NCI-H2196 (cell line): ENCODE measurements around the gene KCNK3.

Source experiments
- DNase-seq: peaks from one replicate; lab custom pipeline; 2025; ENCODE audit not compliant: unreplicated experiment; lab: John Stamatoyannopoulos, UW

Gene KCNK3

GRCh38 chr2:26711457-26712161, 19.1 kb downstream of the KCNK3 start:
- DNase-seq = peak; percentile 66

DNA sequence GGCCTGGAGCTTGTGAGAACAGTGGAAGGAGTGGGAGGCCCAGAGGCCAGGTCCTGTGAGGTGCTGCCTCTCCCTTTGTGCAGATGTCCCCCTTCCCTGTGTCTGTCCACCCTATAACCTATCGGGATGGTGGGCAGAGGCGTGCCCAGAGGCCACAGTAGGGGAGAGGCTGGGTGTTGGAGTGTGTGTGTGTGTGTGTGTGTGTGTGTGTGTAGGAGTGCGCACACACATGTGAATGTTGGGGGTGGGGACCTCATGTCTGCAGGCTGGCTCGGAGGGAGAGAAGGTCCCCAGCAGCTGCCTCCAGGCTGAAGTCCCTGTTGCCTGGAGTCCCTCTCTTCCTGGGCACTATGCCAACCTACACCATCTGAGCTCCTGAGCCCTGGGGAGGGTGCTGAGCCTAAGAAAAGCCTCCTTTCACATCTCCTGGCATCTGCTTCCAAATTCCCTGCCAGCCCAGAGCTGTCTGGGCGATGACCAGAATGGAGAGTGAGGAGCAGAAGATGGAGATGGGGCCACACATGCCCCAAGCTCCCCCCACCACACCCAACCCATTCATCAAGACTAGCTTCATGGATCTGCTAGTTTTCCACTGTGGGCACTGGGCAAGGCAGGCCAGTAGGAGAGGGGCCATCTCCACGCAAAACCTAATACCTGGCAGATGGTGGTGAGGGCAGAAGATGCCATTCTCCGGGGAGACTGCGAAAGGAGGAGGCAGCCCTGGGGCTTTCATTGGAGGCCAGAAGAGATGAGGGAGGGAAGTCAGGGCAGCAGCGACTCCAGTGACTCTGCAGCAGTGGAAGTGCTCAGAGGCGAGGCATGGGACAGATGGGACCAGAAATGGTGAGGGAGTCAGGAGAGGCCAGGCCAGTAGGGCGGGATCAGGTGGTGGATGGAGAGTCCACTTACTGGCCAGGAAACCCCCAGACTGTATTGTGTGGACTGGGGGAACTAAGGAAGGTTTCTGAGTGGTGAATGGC, 20.3 kb downstream of the KCNK3 start:
- DNase-seq = peak; percentile 88

DNA sequence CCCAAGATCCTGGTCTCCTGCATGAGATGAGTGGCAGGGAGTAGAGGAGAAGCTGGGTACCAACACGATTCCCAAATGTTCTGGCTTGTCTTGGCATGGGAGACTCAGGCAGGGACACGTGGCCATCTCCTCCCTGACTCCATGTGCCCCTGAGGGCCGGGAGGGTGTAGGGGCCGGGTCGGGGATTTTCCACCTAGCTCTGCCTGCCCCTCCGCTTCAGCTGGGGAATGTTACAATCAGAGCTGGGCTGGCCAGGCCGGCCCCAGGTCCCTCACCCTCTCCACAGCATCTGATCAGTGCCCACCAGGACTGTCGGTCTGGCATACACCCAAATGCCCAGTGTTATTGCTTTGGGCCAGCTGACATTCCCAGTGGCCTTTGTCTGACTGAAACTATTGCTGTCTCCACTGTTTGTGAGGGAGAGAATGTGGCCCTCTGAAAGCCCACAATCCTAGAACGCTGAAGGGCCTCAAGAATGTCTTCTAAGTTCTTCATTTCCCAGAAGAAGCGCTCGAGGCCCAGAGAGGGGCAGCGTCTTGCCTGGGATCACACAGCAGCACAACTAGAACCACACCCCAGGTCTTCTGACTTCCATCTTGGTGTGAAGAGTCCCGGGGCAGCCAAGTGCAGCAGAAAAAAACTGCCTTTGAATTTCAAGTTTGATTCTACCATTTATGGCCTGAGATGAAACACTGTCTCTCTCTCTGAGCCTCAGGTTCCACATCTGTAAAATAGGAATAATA, 23.2 kb downstream of the KCNK3 start:
- no peak for DNase-seq

GRCh38 chr2:26716340-26716739, 23.8 kb downstream of the KCNK3 start:
- DNase-seq = no peak

GRCh38 chr2:26716769-26717168, 24.2 kb downstream of the KCNK3 start:
- no peak for DNase-seq

DNA sequence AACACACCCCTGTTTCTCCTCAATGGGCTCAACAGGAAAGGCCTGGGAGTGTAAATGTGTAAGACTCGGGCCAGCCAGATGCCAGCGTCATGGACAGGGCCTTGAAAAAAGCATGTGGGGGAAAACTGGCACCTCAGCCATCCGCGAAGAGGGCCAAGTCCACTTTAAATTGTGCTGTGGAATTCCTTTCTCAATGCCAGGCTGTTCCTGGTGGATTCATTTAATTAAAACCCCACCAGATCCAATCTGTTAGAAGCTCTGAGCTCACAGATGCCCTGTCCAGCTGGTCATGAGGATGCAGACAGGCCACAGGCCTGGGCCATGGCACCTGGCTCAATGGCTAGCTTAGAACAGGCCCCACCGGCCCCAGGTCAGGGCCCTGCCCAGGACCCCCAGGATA, 24.8 kb downstream of the KCNK3 start:
- DNase-seq = no peak

DNA sequence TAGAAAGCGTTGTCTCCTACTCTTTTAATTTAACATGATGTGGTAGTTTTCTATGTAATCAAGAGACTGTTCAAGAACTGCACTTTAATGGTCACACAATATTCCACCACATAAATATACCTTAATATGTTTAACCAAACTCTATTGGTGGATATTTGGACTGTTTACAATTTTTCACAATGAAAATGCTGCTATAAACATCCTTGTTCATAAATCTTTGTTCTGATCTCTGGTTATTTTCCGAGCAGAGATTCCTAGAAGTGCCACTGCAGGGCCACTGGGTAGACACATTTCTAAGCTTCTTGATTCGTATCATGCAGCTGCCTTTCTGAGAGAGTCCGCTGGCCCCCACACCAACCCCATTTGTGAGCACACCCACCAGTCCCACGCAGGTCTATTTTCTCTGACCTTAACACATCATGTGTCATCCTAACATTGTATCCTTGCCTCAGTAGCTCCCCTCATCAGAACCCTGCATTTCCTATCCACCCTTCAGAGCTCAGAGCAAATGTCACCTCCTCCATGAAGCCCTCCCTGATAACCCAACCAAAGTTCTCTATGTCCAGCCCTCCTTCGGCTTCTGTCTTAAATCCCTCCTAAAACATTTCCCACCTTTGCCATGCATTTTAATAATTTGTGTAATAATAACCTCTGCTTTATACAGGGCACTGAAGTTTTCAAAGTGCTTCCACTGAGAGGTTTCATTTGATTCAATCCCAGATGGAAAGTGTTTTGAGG, 26.6 kb downstream of the KCNK3 start:
- no peak for DNase-seq

DNA sequence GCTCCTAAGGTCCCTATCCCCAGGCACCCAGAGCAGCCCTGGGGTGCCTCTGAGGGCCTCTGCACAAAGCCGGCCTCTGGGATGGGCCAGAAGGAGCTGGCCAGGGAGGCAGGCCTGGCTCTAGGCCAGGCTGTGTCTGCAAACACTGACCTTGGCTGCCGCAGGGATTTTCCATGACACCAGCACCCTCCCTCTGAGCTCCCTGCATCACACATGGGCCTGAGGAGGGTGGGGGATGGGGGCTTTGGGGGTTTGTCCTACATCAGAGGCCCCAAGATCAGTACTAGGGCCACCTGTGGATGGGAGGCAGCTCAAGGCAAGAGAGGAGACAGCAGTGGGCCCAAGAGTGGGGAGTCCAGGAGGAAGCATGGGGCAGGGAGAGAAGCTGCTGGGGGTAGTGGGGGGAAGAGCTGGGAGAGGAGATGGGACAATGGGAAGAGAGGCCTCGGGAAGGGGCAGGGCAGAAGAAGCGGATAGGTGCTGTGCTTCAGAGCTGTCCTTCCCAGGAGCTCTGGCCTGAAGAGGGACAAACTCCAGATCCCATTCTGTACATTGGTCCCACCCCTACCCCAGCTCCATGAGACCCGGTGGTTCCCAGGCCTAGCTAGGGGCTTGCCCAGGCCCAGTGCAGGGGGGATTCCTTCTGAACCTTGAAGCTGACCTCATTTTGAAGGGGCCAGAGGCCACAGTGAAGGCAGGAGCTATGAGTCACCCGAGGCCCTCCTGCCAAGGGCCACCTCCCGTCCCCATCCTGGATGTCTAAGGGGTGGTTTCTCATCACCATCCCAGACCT, 28.0 kb downstream of the KCNK3 start:
- DNase-seq = peak; percentile 92

DNA sequence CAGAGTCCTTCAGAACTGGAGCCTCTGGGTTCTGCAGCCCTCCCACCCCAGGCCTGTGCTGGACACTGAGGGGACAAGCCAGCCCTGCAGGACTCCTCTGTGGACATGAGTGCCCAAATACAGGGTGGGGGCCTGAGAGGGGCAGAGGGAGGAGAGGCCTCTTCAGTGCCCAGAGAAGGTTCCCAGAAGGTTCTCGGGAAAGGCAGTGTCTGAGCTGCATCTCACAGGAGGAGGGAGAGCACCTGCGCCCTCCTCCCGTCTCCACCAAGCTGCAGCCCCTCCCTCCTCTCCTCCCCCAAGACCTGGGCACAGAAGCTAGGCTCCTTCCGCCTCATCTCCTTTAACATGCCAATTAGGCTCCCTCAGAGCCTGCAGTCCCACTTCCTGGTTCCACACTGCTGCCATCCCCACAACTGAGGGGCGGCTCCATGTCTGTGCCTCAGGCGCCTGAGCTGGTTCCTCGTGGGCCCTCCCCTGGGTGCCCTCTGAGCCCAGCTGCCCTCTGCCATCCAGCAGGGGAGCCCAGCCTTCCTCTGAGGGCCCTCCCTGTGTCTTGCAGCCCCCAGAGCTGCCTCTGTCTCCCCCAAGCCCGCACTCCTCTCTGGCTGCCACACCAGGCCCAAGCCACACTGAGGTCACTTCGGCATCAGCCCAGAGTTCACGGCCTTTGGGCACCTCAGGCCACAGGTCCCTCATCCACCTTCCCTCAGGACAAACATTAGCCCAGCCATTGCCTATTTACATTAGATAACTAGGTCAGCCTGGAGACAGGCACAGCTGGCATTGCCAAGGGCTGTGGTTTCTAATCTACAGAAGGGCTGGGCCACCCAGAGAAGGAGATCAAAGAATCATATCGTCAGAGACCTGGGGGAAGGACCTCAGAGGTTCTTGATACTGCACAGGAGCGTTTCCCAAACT, 28.9 kb downstream of the KCNK3 start:
- peak; percentile 82 for DNase-seq

DNA sequence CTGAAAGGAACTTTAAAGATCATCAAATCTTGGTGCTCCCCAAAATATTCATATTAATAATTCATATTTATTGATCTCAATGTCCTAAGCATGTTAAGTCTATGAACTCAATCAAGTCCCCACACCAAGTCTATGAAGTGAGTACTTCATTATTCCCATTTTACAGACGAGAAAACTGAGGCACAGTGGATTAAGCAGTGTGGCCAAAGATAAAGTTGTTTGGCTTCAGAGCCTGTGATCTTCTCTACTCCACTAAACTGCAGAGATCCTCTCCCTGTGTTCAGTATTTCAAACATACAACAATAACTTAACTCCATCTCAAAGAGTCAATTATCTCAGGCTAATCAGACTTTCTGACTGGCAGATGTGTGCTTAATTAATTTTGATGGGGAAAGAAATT, 29.8 kb downstream of the KCNK3 start:
- no peak for DNase-seq

- DNase-seq = no peak
Measured at GRCh38 chr2:26722911-26723310, 30.4 kb downstream of the KCNK3 start.

DNA sequence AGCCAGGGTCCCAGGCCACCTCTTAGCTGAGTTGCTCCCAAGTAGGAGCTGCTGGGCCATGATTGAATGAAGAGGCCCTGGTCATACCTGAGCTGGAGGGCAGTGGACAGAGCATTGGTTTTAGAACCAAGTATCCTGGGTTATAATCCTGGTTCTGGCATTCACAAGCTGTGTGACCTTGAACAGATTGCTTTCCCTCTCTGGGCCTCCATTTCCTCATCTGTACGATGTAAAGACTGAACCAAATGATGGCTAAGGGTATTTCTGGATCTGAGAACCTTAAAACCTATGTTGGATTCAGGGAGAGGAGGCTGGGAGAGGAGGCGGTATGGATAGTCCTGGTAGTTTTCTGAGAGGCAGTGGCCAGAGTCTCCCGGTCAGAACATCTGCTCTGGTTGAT, 31.0 kb downstream of the KCNK3 start:
- DNase-seq = no peak

GRCh38 chr2:26723991-26724750, 31.6 kb downstream of the KCNK3 start:
- peak; percentile 27 for DNase-seq

- DNase-seq = no peak
Measured at GRCh38 chr2:26724784-26725520, 32.4 kb downstream of the KCNK3 start.

DNA sequence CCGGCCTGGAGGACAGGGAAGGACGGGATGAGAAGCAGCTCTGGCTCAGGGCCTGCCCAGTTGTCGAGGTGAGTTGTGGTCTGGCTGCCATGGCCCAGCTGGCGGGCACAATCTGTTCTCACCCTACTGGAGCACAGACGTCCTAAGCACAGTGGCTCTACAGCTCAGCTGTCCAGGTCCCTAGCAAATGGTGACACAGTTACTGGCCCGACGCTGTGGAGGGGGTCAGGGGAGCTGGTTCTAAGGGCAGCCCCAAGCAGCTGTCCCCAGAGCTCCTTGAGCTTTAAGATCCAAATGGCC, 32.9 kb downstream of the KCNK3 start:
- no peak for DNase-seq

DNA sequence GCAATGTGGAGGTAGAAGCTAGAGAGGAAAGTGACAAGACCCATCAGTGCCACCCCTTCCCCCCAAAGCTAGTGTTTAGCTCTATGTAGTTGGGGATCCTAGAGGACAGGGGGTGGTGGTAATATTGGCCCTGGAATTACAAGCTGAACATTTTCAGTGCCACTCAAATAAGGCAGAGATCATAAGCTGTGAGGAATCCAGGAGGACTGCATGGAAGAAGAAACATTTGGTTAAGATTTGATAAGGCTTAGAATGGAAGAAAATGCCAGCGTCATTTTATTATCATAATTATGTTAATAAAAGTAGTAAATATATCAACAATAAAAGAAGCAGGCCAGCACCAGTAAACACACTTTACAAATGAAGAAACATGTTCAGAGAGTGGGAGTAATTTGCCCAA, 33.7 kb downstream of the KCNK3 start:
- no peak for DNase-seq

DNA sequence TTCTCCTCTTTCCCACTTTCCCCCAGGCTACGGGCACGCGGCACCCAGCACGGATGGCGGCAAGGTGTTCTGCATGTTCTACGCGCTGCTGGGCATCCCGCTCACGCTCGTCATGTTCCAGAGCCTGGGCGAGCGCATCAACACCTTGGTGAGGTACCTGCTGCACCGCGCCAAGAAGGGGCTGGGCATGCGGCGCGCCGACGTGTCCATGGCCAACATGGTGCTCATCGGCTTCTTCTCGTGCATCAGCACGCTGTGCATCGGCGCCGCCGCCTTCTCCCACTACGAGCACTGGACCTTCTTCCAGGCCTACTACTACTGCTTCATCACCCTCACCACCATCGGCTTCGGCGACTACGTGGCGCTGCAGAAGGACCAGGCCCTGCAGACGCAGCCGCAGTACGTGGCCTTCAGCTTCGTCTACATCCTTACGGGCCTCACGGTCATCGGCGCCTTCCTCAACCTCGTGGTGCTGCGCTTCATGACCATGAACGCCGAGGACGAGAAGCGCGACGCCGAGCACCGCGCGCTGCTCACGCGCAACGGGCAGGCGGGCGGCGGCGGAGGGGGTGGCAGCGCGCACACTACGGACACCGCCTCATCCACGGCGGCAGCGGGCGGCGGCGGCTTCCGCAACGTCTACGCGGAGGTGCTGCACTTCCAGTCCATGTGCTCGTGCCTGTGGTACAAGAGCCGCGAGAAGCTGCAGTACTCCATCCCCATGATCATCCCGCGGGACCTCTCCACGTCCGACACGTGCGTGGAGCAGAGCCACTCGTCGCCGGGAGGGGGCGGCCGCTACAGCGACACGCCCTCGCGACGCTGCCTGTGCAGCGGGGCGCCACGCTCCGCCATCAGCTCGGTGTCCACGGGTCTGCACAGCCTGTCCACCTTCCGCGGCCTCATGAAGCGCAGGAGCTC, 35.4 kb downstream of the KCNK3 start:
- no peak for DNase-seq
